ENCODE results near the gene GPA33.

DNA sequence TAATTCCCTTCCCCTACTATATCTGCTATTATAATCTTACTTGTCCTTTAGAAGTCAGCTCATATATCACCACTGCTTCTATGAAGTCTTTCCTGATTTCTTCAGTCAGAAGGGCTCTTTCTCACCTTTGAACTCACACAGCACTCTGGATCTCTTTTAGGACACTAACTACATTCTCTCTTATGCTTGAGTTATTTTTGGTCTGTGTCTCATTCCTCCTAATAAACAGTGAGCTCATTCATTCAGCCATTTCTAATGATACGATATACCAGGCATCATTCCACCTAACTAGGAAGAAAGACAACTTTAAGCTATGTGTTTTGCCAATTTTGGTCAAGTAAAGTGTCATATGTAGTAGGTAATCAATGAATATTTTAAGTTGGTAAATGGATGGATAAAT is 2.5 kb upstream of the GPA33 start:
- no peak for TF ChIP-seq MEF2B (IDR thresholded peaks at IDR 0.05; ENCODE audit: partially characterized antibody, poor library complexity, severe bottlenecking)
- no peak for TF ChIP-seq HDAC2 (IDR thresholded peaks at IDR 0.05)
- TF ChIP-seq, protein P1, sequence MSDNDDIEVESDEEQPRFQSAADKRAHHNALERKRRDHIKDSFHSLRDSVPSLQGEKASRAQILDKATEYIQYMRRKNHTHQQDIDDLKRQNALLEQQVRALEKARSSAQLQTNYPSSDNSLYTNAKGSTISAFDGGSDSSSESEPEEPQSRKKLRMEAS (IDR thresholded peaks at IDR 0.05; ENCODE audit: low read depth, low read length) = no peak
- TF ChIP-seq, protein P2, sequence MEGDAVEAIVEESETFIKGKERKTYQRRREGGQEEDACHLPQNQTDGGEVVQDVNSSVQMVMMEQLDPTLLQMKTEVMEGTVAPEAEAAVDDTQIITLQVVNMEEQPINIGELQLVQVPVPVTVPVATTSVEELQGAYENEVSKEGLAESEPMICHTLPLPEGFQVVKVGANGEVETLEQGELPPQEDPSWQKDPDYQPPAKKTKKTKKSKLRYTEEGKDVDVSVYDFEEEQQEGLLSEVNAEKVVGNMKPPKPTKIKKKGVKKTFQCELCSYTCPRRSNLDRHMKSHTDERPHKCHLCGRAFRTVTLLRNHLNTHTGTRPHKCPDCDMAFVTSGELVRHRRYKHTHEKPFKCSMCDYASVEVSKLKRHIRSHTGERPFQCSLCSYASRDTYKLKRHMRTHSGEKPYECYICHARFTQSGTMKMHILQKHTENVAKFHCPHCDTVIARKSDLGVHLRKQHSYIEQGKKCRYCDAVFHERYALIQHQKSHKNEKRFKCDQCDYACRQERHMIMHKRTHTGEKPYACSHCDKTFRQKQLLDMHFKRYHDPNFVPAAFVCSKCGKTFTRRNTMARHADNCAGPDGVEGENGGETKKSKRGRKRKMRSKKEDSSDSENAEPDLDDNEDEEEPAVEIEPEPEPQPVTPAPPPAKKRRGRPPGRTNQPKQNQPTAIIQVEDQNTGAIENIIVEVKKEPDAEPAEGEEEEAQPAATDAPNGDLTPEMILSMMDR (IDR thresholded peaks at IDR 0.05 in 2 of 3, conservative IDR thresholded peaks at IDR 0.05 in 1 of 3; ENCODE audit: control insufficient read depth in 2 of 3, extremely low read depth in 1 of 3, insufficient read depth in 1 of 3, low read depth in 3 of 3, low read length in 3 of 3) = no peak
- TF ChIP-seq BCLAF1 (IDR thresholded peaks at IDR 0.05) = no peak
- TF ChIP-seq ETV6 (conservative IDR thresholded peaks at IDR 0.05 in 1 of 2, IDR thresholded peaks at IDR 0.05 in 1 of 2; ENCODE audit: borderline replicate concordance in 1 of 2, low read depth in 1 of 2) = no peak
- TF ChIP-seq POLR2AphosphoS5 (IDR thresholded peaks at IDR 0.05; ENCODE audit: low read length) = no peak
- no peak for TF ChIP-seq ZNF207 (IDR thresholded peaks at IDR 0.05; ENCODE audit: borderline replicate concordance)
- TF ChIP-seq POU2F2 (IDR thresholded peaks at IDR 0.05; ENCODE audit: borderline replicate concordance, low read depth, low read length) = no peak
- TF ChIP-seq EZH2 (IDR thresholded peaks at IDR 0.05; ENCODE audit: borderline replicate concordance, control insufficient read depth, low read depth, low read length) = no peak
- TF ChIP-seq IRF4 (IDR thresholded peaks at IDR 0.05; ENCODE audit: low read depth, low read length) = no peak
- TF ChIP-seq POLR2AphosphoS2 (IDR thresholded peaks at IDR 0.05; ENCODE audit: low read depth, low read length) = no peak
- TF ChIP-seq BRCA1 (IDR thresholded peaks at IDR 0.05; ENCODE audit: low read depth, low read length) = no peak
- TF ChIP-seq CHD2 (IDR thresholded peaks at IDR 0.05; ENCODE audit: borderline replicate concordance, low read depth, low read length) = no peak
